ENCODE data around the gene HAAO. TPM values are rescaled to one million over a fixed set of nuclear protein-coding genes. Genes with fewer than 3 reads are reported as not detected.

Gene HAAO
- total RNA-seq, 1 donor from 2014 or later, result 1.1 TPM

GRCh38 chr2:42775810-42776209 is 16.6 kb downstream of the HAAO start:
- Histone ChIP-seq H3K9me3 (ENCODE audit: insufficient read depth, low read depth, low read length) (no peaks in the 10 kb centered on the region), H3K27me3 (ENCODE audit: insufficient read depth, low read length) (no peaks in the 10 kb centered on the region), H2AFZ (ENCODE audit: low read depth, low read length) (no peak overlapping the region), H3K4me3 (ENCODE audit: insufficient read depth, low read depth, low read length) (no peak overlapping the region), H3K4me2 (ENCODE audit: low read length) (no peak overlapping the region), H3K4me1 (ENCODE audit: insufficient read depth, low read length) (no peaks in the 10 kb centered on the region), H3K9ac (ENCODE audit: low read length) (no peak overlapping the region), H3K36me3 (ENCODE audit: insufficient read depth, low read length) (no peaks in the 10 kb centered on the region), H4K20me1 (ENCODE audit: insufficient read depth, low read length) (no peaks in the 10 kb centered on the region), H3K27ac (ENCODE audit: low read depth, low read length) (no peak overlapping the region), H3K79me2 (ENCODE audit: insufficient read depth, low read length) (no peaks in the 10 kb centered on the region)
- no peak overlapping the region for H3K27ac Mint-ChIP-seq (ENCODE audit: unreplicated experiment)
- no peak for DNase-seq (ENCODE audit: low read depth)
- TF ChIP-seq EZH2 (IDR thresholded peaks at IDR 0.05; ENCODE audit: insufficient read depth, low read length) (no peak), CTCF (IDR thresholded peaks at IDR 0.05; ENCODE audit: insufficient read depth, low read depth, low read length) (no peak)
- no peaks in the 10 kb centered on the region for H3K36me3 Mint-ChIP-seq (ENCODE audit: low read depth, unreplicated experiment)
- no peak overlapping the region for H3K4me3 Mint-ChIP-seq (ENCODE audit: unreplicated experiment)
- H3K4me1 Mint-ChIP-seq (ENCODE audit: low read depth, unreplicated experiment), result no peaks in the 10 kb centered on the region
- no peak for FAIRE-seq
- H3K9me3 Mint-ChIP-seq (ENCODE audit: unreplicated experiment), result peaks cover 3% of the 10 kb centered on the region
- H3K27me3 Mint-ChIP-seq (ENCODE audit: low read depth, unreplicated experiment), result peaks cover 2% of the 10 kb centered on the region

GRCh38 chr2:42775186-42775585 is 17.2 kb downstream of the HAAO start:
- Histone ChIP-seq H3K79me2 (ENCODE audit: insufficient read depth, low read length) (no peaks in the 10 kb centered on the region), H4K20me1 (ENCODE audit: insufficient read depth, low read length) (no peaks in the 10 kb centered on the region), H3K9me3 (ENCODE audit: insufficient read depth, low read depth, low read length) (no peaks in the 10 kb centered on the region), H3K9ac (ENCODE audit: low read length) (no peak overlapping the region), H3K36me3 (ENCODE audit: insufficient read depth, low read length) (no peaks in the 10 kb centered on the region), H3K4me1 (ENCODE audit: insufficient read depth, low read length) (no peaks in the 10 kb centered on the region), H3K27ac (ENCODE audit: low read depth, low read length) (no peak overlapping the region), H3K27me3 (ENCODE audit: insufficient read depth, low read length) (no peaks in the 10 kb centered on the region), H3K4me3 (ENCODE audit: insufficient read depth, low read depth, low read length) (no peak overlapping the region), H3K4me2 (ENCODE audit: low read length) (no peak overlapping the region), H2AFZ (ENCODE audit: low read depth, low read length) (no peak overlapping the region)
- TF ChIP-seq CTCF (IDR thresholded peaks at IDR 0.05; ENCODE audit: insufficient read depth, low read depth, low read length) (no peak), EZH2 (IDR thresholded peaks at IDR 0.05; ENCODE audit: insufficient read depth, low read length) (no peak)
- Mint-ChIP-seq H3K9me3 (ENCODE audit: unreplicated experiment) (peaks cover 3% of the 10 kb centered on the region), H3K4me3 (ENCODE audit: unreplicated experiment) (no peak overlapping the region), H3K27me3 (ENCODE audit: low read depth, unreplicated experiment) (peaks cover 2% of the 10 kb centered on the region), H3K27ac (ENCODE audit: unreplicated experiment) (no peak overlapping the region), H3K36me3 (ENCODE audit: low read depth, unreplicated experiment) (no peaks in the 10 kb centered on the region), H3K4me1 (ENCODE audit: low read depth, unreplicated experiment) (no peaks in the 10 kb centered on the region)
- DNase-seq (ENCODE audit: low read depth) (no peak), FAIRE-seq (no peak)

- Mint-ChIP-seq H3K36me3 (ENCODE audit: low read depth, unreplicated experiment) (peaks cover 3% of the 10 kb centered on the region), H3K27me3 (ENCODE audit: low read depth, unreplicated experiment) (peaks cover 2% of the 10 kb centered on the region), H3K4me1 (ENCODE audit: low read depth, unreplicated experiment) (no peaks in the 10 kb centered on the region), H3K9me3 (ENCODE audit: unreplicated experiment) (peaks cover 1% of the 10 kb centered on the region), H3K27ac (ENCODE audit: unreplicated experiment) (no peak overlapping the region), H3K4me3 (ENCODE audit: unreplicated experiment) (no peak overlapping the region)
- H3K27me3 ChIP-seq (ENCODE audit: insufficient read depth, low read length), result no peaks in the 10 kb centered on the region
- TF ChIP-seq EZH2 (IDR thresholded peaks at IDR 0.05; ENCODE audit: insufficient read depth, low read length), result no peak
- TF ChIP-seq CTCF (IDR thresholded peaks at IDR 0.05; ENCODE audit: insufficient read depth, low read depth, low read length), result no peak
- no peaks in the 10 kb centered on the region for H3K9me3 ChIP-seq (ENCODE audit: insufficient read depth, low read depth, low read length)
- H3K27ac ChIP-seq (ENCODE audit: low read depth, low read length), result no peak overlapping the region
- H4K20me1 ChIP-seq (ENCODE audit: insufficient read depth, low read length), result no peaks in the 10 kb centered on the region
- FAIRE-seq, result no peak
- no peaks in the 10 kb centered on the region for H3K4me1 ChIP-seq (ENCODE audit: insufficient read depth, low read length)
- H3K9ac ChIP-seq (ENCODE audit: low read length), result no peak overlapping the region
- no peak overlapping the region for H3K4me2 ChIP-seq (ENCODE audit: low read length)
- no peak overlapping the region for H2AFZ ChIP-seq (ENCODE audit: low read depth, low read length)
- H3K79me2 ChIP-seq (ENCODE audit: insufficient read depth, low read length), result no peaks in the 10 kb centered on the region
- no peak for DNase-seq (ENCODE audit: low read depth)
- H3K36me3 ChIP-seq (ENCODE audit: insufficient read depth, low read length), result no peaks in the 10 kb centered on the region
- no peak overlapping the region for H3K4me3 ChIP-seq (ENCODE audit: insufficient read depth, low read depth, low read length)
Observed at GRCh38 chr2:42771546-42772153, 20.7 kb downstream of the HAAO start.
